Osteoblast (primary cell): ENCODE results near the gene ZNF662. TPM values are rescaled to one million over a fixed set of nuclear protein-coding genes. Genes with fewer than 3 reads are reported as not detected.
"Not testable (repeated sequence)": the region's sequence is repeated elsewhere in the genome, so short reads cannot be mapped to it uniquely, and the experiment has no call there.

ENCODE experiments used
- DNase-seq: peaks from one replicate; pipeline ENCODE4 v3.0.0; 2011; ENCODE audit warnings: low spot score, mixed read lengths; ENCODE audit not compliant: insufficient read length; ENCODE audit errors: missing footprints
- H2AFZ ChIP-seq: 2 replicates; pipeline ENCODE4 v1.6.0; 2011; ENCODE audit warnings: mild to moderate bottlenecking, low read length
- H3K27ac ChIP-seq: 2 replicates; pipeline ENCODE4 v1.5.1; 2011; ENCODE audit warnings: mild to moderate bottlenecking, low read depth, low read length, moderate library complexity
- H3K27me3 ChIP-seq: 2 replicates; pipeline ENCODE4 v1.6.0; 2012; ENCODE audit warnings: mild to moderate bottlenecking, control low read depth, inconsistent platforms, low read length, moderate library complexity; ENCODE audit not compliant: insufficient read depth
- H3K36me3 ChIP-seq: 2 replicates; pipeline ENCODE4 v1.5.1; 2011; ENCODE audit warnings: mild to moderate bottlenecking, low read length, control low read depth, moderate library complexity; ENCODE audit not compliant: insufficient read depth
- H3K4me1 ChIP-seq: 2 replicates; pipeline ENCODE4 v1.5.1; 2011; ENCODE audit warnings: mild to moderate bottlenecking, low read length, control low read depth, moderate library complexity; ENCODE audit not compliant: insufficient read depth
- H3K4me2 ChIP-seq: 2 replicates; pipeline ENCODE4 v1.6.0; 2011; ENCODE audit warnings: mild to moderate bottlenecking, low read length; ENCODE audit not compliant: insufficient read depth
- H3K4me3 ChIP-seq: fragments of 200-600 bp; sonication (generic); 3 replicates; pipeline ENCODE4 v1.5.1; 2012; ENCODE audit warnings: mild to moderate bottlenecking, low read length, inconsistent platforms; ENCODE audit not compliant: insufficient read depth
- H3K79me2 ChIP-seq: 2 replicates; pipeline ENCODE4 v1.6.0; 2012; ENCODE audit warnings: mild to moderate bottlenecking, low read length, control low read depth, inconsistent platforms; ENCODE audit not compliant: insufficient read depth
- H3K9me3 ChIP-seq: 2 replicates; pipeline ENCODE4 v1.5.1; 2011; ENCODE audit warnings: low read depth, low read length, control low read depth
- H4K20me1 ChIP-seq: 2 replicates; pipeline ENCODE4 v1.6.0; 2012; ENCODE audit warnings: mild to moderate bottlenecking, low read length, control low read depth; ENCODE audit not compliant: insufficient read depth
- total RNA-seq: library from RNA; depleted of rRNA; stranded (reverse); fragments of >200 nt; gene quantifications from 2 replicates; pipeline ENCODE4 v1.2.3, GENCODE V29; 2012
- TF ChIP-seq, protein P1 (sequence below): IDR thresholded peaks from 2 replicates; pipeline ENCODE4 v1.5.1; 2011; ENCODE audit warnings: mild to moderate bottlenecking, low read depth, low read length, moderate library complexity; ENCODE audit errors: extremely low read depth

ZNF662 gene
- total RNA-seq, 1 donor, result 4.0 TPM

DNA sequence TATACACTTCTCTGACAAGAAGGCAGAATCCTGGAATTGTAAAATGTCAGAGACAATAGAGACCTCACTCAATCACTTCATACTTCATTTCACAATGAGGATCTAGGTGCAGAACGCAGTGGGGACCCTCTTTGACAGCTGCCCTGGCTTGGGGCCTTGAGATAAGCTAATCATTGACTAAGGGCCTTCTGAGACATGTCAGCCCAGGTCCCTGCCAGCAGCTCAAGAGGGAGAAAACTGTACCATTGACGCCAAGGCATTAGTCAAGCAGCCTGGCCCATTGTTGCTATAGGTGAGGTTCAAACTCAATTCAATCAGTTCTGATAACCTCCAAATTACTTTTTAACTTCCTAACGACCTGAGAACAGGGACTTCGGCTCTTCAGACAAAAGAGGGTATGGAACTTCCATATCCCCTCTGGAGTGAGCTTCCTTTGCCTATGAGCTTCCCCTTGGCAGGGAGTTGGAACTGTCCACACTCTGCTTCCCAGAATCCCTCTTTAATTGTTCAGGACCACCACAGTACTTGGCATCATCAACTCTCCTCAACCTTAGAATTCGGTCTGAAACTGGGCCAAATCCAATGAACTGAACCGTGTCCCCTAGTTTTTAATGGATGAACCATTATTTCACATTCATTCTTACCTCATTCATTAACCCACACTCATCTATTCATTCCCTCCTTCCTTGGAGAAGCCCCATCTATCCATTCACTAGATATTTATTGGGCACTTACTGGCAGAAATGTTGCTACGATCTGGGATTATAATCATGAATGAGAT lies 28.8 kb upstream of the ZNF662 start:
- no peaks in the 10 kb centered on the region for H4K20me1 ChIP-seq
- H3K27me3 ChIP-seq, result peaks cover 7% of the 10 kb centered on the region
- no peak overlapping the region for H3K4me2 ChIP-seq
- H3K9me3 ChIP-seq, result no peaks in the 10 kb centered on the region
- H3K4me3 ChIP-seq, result no peak overlapping the region
- TF ChIP-seq, protein P1, sequence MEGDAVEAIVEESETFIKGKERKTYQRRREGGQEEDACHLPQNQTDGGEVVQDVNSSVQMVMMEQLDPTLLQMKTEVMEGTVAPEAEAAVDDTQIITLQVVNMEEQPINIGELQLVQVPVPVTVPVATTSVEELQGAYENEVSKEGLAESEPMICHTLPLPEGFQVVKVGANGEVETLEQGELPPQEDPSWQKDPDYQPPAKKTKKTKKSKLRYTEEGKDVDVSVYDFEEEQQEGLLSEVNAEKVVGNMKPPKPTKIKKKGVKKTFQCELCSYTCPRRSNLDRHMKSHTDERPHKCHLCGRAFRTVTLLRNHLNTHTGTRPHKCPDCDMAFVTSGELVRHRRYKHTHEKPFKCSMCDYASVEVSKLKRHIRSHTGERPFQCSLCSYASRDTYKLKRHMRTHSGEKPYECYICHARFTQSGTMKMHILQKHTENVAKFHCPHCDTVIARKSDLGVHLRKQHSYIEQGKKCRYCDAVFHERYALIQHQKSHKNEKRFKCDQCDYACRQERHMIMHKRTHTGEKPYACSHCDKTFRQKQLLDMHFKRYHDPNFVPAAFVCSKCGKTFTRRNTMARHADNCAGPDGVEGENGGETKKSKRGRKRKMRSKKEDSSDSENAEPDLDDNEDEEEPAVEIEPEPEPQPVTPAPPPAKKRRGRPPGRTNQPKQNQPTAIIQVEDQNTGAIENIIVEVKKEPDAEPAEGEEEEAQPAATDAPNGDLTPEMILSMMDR, result no peak
- H3K27ac ChIP-seq, result no peak overlapping the region
- peak; percentile 62 for DNase-seq
- no peaks in the 10 kb centered on the region for H3K36me3 ChIP-seq
- no peaks in the 10 kb centered on the region for H3K4me1 ChIP-seq
- H3K79me2 ChIP-seq, result no peaks in the 10 kb centered on the region
- no peak overlapping the region for H2AFZ ChIP-seq

DNA sequence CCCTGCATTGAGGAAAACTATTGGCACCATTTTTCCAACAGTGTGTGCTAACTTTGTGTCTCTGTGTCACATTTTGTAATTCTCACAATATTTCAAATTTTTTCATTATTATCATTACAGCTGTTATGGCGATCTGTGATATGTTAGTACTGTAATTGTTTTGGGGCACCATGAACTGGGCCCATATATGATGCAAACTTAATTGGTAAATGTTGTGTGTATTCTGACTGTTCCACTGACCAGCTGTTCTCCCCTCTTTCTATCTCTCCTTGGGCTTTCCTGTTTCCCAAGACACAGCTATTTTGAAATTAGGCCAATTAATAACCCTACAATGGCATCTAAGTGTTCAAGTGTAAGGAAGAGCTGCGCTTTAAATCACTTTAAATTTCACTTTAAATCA lies 28.1 kb upstream of the ZNF662 start:
- Histone ChIP-seq H3K27ac (no peak overlapping the region), H4K20me1 (no peaks in the 10 kb centered on the region), H3K4me1 (no peaks in the 10 kb centered on the region), H3K79me2 (no peaks in the 10 kb centered on the region), H3K9me3 (no peaks in the 10 kb centered on the region), H3K27me3 (peaks cover 7% of the 10 kb centered on the region), H2AFZ (no peak overlapping the region), H3K36me3 (no peaks in the 10 kb centered on the region), H3K4me3 (no peak overlapping the region), H3K4me2 (no peak overlapping the region)
- TF ChIP-seq, protein P1, result no peak
- DNase-seq, result no peak

DNA sequence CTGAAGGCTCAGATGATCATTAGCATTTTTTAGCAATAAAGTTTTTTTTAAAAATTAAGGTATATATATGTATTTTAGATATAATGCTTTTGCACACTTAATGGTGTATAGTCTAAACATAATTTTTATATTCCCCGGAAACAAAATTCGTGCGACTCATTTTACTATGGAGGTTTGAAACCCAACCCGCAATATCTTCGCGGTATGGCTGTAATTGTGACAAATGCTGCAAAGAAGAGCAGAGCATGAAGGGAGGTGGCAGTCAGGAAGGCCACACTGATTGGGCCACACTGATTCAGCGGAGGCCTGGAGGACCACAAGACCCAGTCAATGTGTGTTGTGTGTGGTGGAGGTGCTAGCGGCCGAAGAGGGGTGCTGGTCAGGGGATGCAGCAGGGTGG lies 25.8 kb upstream of the ZNF662 start:
- Histone ChIP-seq H3K4me3 (peak overlapping the region; percentile 82), H3K27me3 (peaks cover 7% of the 10 kb centered on the region), H3K27ac (no peak overlapping the region), H4K20me1 (no peaks in the 10 kb centered on the region), H3K79me2 (no peaks in the 10 kb centered on the region), H2AFZ (peak overlapping the region; percentile 92), H3K4me1 (no peaks in the 10 kb centered on the region), H3K4me2 (peak overlapping the region; percentile 81), H3K36me3 (no peaks in the 10 kb centered on the region), H3K9me3 (no peaks in the 10 kb centered on the region)
- DNase-seq, result no peak
- TF ChIP-seq, protein P1, result no peak

DNA sequence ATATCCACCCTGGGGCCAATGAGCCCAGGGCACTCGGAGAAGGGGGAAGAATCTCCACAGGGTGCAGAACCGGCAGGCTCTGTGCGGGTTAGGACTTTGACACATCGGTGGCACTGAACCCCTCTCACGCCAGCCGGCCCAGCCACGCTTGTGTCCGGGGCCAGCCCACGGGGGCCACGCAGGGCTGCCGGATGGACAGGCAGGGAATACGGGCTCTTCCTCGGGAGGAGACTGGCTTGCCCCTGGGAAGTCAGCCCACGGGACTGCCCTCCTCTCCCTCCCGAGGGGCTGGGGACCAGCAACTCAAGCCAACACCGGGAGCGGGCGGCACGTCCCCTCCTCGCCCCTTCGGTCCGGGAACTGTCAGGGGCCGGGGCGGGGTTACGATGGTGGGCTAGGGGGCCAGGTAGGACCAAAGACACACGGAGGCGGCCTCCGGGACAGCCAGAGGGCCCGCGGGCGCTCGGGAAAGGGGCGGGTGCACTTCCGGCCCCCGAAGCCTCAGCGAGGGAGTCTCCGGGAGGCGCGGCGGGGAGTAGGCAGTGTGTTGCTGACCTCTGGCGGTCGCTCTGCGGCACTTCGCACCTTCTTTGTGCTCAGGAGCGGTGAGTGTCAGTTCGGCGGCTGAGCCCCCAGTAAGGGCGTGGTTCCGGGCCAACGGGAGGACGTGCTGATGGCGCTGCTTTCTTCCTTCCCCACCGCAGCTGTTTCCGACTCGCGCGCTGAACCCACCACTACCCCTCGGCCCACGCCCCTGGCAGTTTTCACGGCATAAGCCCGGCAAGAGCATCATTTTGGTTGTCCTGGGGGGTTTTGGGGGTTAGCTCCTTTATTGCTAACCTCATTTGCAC lies 25.1 kb upstream of the ZNF662 start:
- peak overlapping the region; percentile 81 for H3K4me2 ChIP-seq
- TF ChIP-seq, protein P1, result peak; percentile 82
- no peaks in the 10 kb centered on the region for H3K79me2 ChIP-seq
- H3K27me3 ChIP-seq, result peaks cover 7% of the 10 kb centered on the region
- H2AFZ ChIP-seq, result peak overlapping the region; percentile 92
- H3K9me3 ChIP-seq, result no peaks in the 10 kb centered on the region
- H3K4me1 ChIP-seq, result no peaks in the 10 kb centered on the region
- DNase-seq, result peak; percentile 98
- no peaks in the 10 kb centered on the region for H3K36me3 ChIP-seq
- no peak overlapping the region for H3K27ac ChIP-seq
- peak overlapping the region; percentile 82 for H3K4me3 ChIP-seq
- no peaks in the 10 kb centered on the region for H4K20me1 ChIP-seq

DNA sequence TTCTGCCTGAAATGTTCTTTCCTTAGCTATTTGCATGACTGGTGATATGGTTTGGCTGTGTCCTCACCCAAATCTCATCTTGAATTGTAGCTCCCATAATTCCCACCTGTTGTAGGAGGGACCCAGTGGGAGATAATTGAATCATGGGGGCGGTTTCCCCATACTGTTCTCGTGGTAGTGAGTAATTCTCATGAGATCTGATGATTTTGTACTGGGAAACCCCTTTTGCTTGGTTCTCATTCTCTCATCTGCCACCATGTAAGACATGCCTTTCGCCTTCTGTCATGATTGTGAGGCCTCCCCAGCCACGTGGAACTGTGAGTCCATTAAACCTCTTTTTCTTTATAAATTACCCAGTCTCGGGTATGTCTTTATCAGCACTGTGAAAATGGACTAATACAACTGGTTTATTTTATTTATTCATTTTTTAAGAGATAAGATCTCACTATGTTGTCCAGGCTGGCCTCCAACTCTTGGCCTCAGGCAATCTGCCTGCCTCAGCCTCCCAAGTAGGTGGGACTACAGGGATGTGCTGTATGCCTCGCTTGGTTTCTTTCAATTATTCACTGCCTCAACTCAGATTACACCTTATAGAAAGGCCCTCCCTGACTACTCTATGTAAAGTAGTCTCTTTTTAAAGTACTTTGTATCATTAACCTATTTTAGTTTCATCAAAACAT lies 22.6 kb upstream of the ZNF662 start:
- not testable (repeated sequence) for H3K4me2 ChIP-seq, H3K4me3 ChIP-seq, DNase-seq, H3K9me3 ChIP-seq, H3K27me3 ChIP-seq, H3K79me2 ChIP-seq, H2AFZ ChIP-seq, H3K36me3 ChIP-seq, H3K4me1 ChIP-seq, H3K27ac ChIP-seq, H4K20me1 ChIP-seq
